ENCODE measurements around the gene FAM234B. TPM values are rescaled to one million over a fixed set of nuclear protein-coding genes. Genes with fewer than 3 reads are reported as not detected.

The FAM234B gene
- total RNA-seq, 1 donor from 2014 or later = 16.3 TPM

DNA sequence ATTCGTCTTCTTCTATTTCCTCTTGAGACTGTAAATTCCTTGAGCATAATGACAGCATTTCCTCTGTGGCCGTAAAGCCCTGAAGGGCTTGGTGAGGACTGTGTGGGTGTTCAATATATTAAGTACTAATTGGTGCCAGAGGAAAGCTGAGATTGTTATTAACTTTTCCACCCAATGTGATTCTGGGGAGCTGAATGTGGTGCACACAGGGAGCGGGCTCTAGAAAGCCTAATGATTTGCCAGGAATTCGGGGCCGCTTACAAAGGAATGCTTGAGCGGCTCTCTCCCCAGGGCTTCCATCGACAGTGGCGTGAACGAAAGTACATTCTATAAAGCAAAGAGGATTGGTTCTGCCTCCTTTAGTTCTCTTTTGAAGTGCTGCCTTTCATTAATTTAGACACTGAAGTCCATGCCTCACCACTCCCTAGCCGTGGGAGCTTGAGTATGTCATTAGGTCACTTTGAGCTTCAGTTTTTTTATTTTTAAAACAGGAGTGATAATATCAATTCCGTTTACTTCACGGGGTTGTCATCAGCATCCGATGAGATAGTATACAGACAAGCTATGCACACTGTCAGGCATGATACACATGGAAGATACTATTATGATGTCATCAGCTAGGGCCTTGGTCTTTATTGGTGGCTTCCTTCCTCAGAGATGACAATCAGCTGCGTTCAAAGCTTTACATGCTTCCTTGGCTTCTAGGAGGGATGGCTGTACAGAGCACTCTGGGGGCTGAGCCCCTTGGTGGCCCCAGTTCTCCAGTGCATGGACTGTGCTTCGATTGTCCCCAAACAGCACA, 70.3 kb downstream of the FAM234B start:
- peaks cover 14% of the 10 kb centered on the region for H3K4me1 Mint-ChIP-seq
- H3K27me3 Mint-ChIP-seq (ENCODE audit: low read depth) = peaks cover 24% of the 10 kb centered on the region
- peak overlapping the region; percentile 10 for H3K4me3 Mint-ChIP-seq
- TF ChIP-seq CTCF (conservative IDR thresholded peaks at IDR 0.05) = no peak
- H3K36me3 Mint-ChIP-seq (ENCODE audit: low read depth) = peaks cover 1% of the 10 kb centered on the region
- peaks cover 4% of the 10 kb centered on the region for H3K9me3 Mint-ChIP-seq
- DNase-seq (ENCODE audit: low read depth, low spot score) = no peak
- H3K27ac Mint-ChIP-seq (ENCODE audit: unreplicated experiment) = no peak overlapping the region

DNA sequence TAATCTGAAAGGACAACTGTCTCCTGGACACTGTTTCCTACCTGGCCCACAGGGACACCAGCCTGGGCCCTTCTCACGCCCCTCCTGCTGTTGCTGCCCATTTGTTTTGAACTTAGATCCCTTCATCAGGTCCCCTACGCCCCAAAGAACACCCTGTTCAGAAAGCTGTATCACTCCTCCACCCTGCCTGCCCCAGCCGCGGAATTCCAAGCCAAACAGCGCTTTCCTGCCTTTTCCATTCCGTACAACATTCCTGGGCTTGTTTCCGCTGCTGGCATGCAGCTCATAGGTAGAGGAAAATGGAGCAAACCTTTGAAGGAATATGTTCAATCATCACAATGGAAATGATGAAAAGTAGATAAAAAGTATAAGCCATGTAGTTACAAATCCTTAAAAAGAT, 72.1 kb downstream of the FAM234B start:
- Mint-ChIP-seq H3K4me3 (no peak overlapping the region), H3K27ac (ENCODE audit: unreplicated experiment) (no peak overlapping the region)
- DNase-seq (ENCODE audit: low read depth, low spot score) = no peak

GRCh38 chr12:13117029-13117428, 72.8 kb downstream of the FAM234B start:
- H3K4me1 Mint-ChIP-seq = peaks cover 14% of the 10 kb centered on the region
- no peaks in the 10 kb centered on the region for H3K36me3 Mint-ChIP-seq (ENCODE audit: low read depth)
- no peak overlapping the region for H3K4me3 Mint-ChIP-seq
- DNase-seq (ENCODE audit: low read depth, low spot score) = no peak
- peaks cover 30% of the 10 kb centered on the region for H3K27me3 Mint-ChIP-seq (ENCODE audit: low read depth)
- no peak overlapping the region for H3K27ac Mint-ChIP-seq (ENCODE audit: unreplicated experiment)
- H3K9me3 Mint-ChIP-seq = no peaks in the 10 kb centered on the region
- TF ChIP-seq CTCF (conservative IDR thresholded peaks at IDR 0.05) = no peak

More for the DNA sequence above, 72.1 kb downstream of the FAM234B start:
- TF ChIP-seq CTCF (conservative IDR thresholded peaks at IDR 0.05) = no peak
- Mint-ChIP-seq H3K4me1 (peaks cover 14% of the 10 kb centered on the region), H3K36me3 (ENCODE audit: low read depth) (no peaks in the 10 kb centered on the region), H3K27me3 (ENCODE audit: low read depth) (peaks cover 24% of the 10 kb centered on the region), H3K9me3 (peaks cover 3% of the 10 kb centered on the region)

- DNase-seq (ENCODE audit: low read depth, low spot score) = no peak
- H3K4me3 Mint-ChIP-seq = no peak overlapping the region
- no peak for TF ChIP-seq CTCF (conservative IDR thresholded peaks at IDR 0.05)
- H3K27ac Mint-ChIP-seq (ENCODE audit: unreplicated experiment) = no peak overlapping the region
- H3K4me1 Mint-ChIP-seq = peaks cover 8% of the 10 kb centered on the region
- peaks cover 49% of the 10 kb centered on the region for H3K27me3 Mint-ChIP-seq (ENCODE audit: low read depth)
- peaks cover 4% of the 10 kb centered on the region for H3K9me3 Mint-ChIP-seq
- no peaks in the 10 kb centered on the region for H3K36me3 Mint-ChIP-seq (ENCODE audit: low read depth)
Measured at GRCh38 chr12:13119826-13120225, 75.6 kb downstream of the FAM234B start.

GRCh38 chr12:13120413-13120812, 76.2 kb downstream of the FAM234B start:
- Mint-ChIP-seq H3K27ac (ENCODE audit: unreplicated experiment) (no peak overlapping the region), H3K4me3 (no peak overlapping the region), H3K9me3 (peaks cover 4% of the 10 kb centered on the region), H3K4me1 (peaks cover 12% of the 10 kb centered on the region), H3K36me3 (ENCODE audit: low read depth) (no peaks in the 10 kb centered on the region), H3K27me3 (ENCODE audit: low read depth) (peaks cover 53% of the 10 kb centered on the region)
- no peak for TF ChIP-seq CTCF (conservative IDR thresholded peaks at IDR 0.05)
- no peak for DNase-seq (ENCODE audit: low read depth, low spot score)
